Heart left ventricle (tissue), 16 donors: ENCODE results near the gene ZNF391. TPM values are rescaled to one million over a fixed set of nuclear protein-coding genes. Genes with fewer than 3 reads are reported as not detected.
A peak's percentile ranks its signal among the peaks of the same experiment; 100 is the strongest.
"Not testable (repeated sequence)": the region's sequence is repeated elsewhere in the genome, so short reads cannot be mapped to it uniquely, and the experiment has no call there.

Experiments
- ATAC-seq, 4 donors: fragments of 200-7000 bp; cut with Tn5 transposase; one replicate each; pipeline ENCODE4 v1.9.1; 2020 to 2022; ENCODE audit warnings: moderate library complexity in 4 of 4, mild to moderate bottlenecking in 3 of 4, moderate number of reproducible peaks in 1 of 4
- DNase-seq, 5 donors: peaks; one replicate each; pipeline ENCODE4 v3.0.0-alpha.2; 2020
- H3K27ac ChIP-seq, 12 donors: fragments of 200-600 bp; sonication (generic) in 4 of 12; one replicate each; pipeline versions ENCODE4 v1.5.0 to v1.8.0; 2016 to 2022; ENCODE audit warnings: mild to moderate bottlenecking in 2 of 12
- H3K27me3 ChIP-seq, 9 donors: fragments of 200-600 bp; sonication (generic) in 2 of 9; one replicate each; pipeline versions ENCODE4 v1.5.1 to v1.8.0; 2016 to 2022; ENCODE audit warnings: mild to moderate bottlenecking in 3 of 9
- H3K36me3 ChIP-seq, 9 donors: fragments of 200-600 bp; sonication (generic) in 2 of 9; one replicate each; pipeline versions ENCODE4 v1.5.0 to v1.8.0; 2018 to 2022; ENCODE audit warnings: mild to moderate bottlenecking in 2 of 9
- H3K4me1 ChIP-seq, 12 donors: fragments of 200-600 bp; sonication (generic) in 4 of 12; one replicate each; pipeline versions ENCODE4 v1.5.0 to v1.8.0; 2016 to 2022; ENCODE audit warnings: mild to moderate bottlenecking in 3 of 12
- H3K4me3 ChIP-seq, 12 donors: fragments of 200-600 bp; sonication (generic) in 4 of 12; one replicate each; pipeline versions ENCODE4 v1.5.0 to v1.8.0; 2017 to 2022; ENCODE audit warnings: mild to moderate bottlenecking in 9 of 12, moderate library complexity in 4 of 12
- H3K9me3 ChIP-seq, 12 donors: fragments of 200-600 bp; sonication (generic) in 4 of 12; one replicate each; pipeline versions ENCODE4 v1.5.0 to v1.8.0; 2016 to 2022; ENCODE audit warnings: mild to moderate bottlenecking in 1 of 12
- CTCF ChIP-seq, 12 donors: fragments of 200-600 bp; sonication (generic) in 4 of 12; IDR thresholded peaks; one replicate each; pipeline versions ENCODE4 v1.5.0 to v1.8.0; 2018 to 2022; ENCODE audit warnings: antibody characterized with exemption in 12 of 12, mild to moderate bottlenecking in 5 of 12
- POLR2A ChIP-seq, 2 donors: fragments of 450-650 bp; IDR thresholded peaks; one replicate each; pipeline ENCODE4 v1.6.1; 2017; ENCODE audit warnings: antibody characterized with exemption in 2 of 2, mild to moderate bottlenecking in 2 of 2, moderate library complexity in 2 of 2
- WGBS, 4 donors: extraction: QIAGEN DNeasy Blood & Tissue Kit in 2 of 4; methylation state at CpG; one replicate each; pipeline versions ENCODE4 v1.1.5 to v1.1.7; 2013 to 2018; 5-methylcytosine and 5-hydroxymethylcytosine counted together
- intact Hi-C, 10 donors: fragments of 100-400 bp; cut with DNase I; formaldehyde crosslinking; loops; one replicate each; pipeline versions ENCODE4 v1.11.1 to v1.14.2; 2022
- polyA plus RNA-seq, 2 donors: library from polyadenylated mRNA; stranded (reverse); fragments of 200-250 nt; gene quantifications; one replicate each; pipeline ENCODE4 v1.2.3, GENCODE V29; 2013
- total RNA-seq, 9 donors: library from RNA; depleted of rRNA in 2 of 9; stranded (reverse); fragments of >200 nt in 2 of 9; fragmentation: NEBNext Ultra II Directional in 3 of 9; extraction: Animal tissue kit (Norgen Biotek cat#: 25700) in 3 of 9; gene quantifications; one replicate each; pipeline versions ENCODE4 v1.1.0 to v1.2.4, GENCODE V29; 2016 to 2023
- donor health status: ischemic (EF 13 %, LVEDD 7.1; RV severe dilation, severe dysfunction).
- donor health status: healthy with polysubstance abuse.
- donor health status: DM: no; HTN: yes; CAD: no.
- donor health status: DM: no; HTN: no; CAD: no.
- donor health status: ischemic (EF 25% LVEDD 6.9; RV normal size, moderate dysfunction).
- donor health status: ischemic (EF 25% LVEDD 5.7; RV mildly dilated, moderate dysfunction).
- donor health status: healthy.
- donor health status: DM: yes; HTN: yes; CAD: no.
- donor health status: ischemic (EF 35%, LVEDD 5.7; RV mildly dilated, moderate dysfunction).
- donor health status: nonischemic (EF 11% LVEDD 7.7; RV severe dilation, severe dysfunction).
- donor health status: DM: yes; HTN: yes; CAD: no.
- donor health status: PGD.
- donor health status: ischemic (EF 29% LVEDD 5.4; RV normal size, mild dysfunction).
- donor health status: nonischemic (EF 23%, LVEDD 6.1; RV moderate dilation, normal function).

The ZNF391 gene
- total and polyA plus RNA-seq, 11 donors: 0.26 to 1.5 (median 0.69) TPM

DNA sequence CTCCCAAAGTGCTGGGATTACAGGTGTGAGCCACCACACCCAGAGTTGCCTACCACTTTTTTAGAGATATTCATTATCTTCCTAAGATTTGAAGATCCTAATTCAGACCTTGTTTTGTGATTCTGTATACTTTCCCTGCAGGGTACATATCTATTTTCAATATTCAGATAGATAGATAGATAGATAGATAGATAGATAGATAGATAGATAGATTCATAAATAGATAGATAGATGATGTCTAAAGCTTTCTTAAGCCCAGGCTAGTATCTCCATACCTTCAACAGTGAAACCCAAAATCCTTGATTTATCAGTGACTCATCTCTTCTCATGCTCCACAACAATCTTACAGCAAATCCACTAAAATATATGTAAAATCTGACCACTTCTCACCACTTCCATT, 30.8 kb downstream of the ZNF391 start:
- Histone ChIP-seq H3K27me3 (peaks cover 0 to 11% (median 0%) of the 10 kb centered on the region in 9 donors), H3K4me1 (no peaks in the 10 kb centered on the region), H3K9me3 (peaks cover 0 to 4% (median 0%) of the 10 kb centered on the region in 12 donors), H3K36me3 (no peaks in the 10 kb centered on the region), H3K4me3 (no peak overlapping the region), H3K27ac (no peak overlapping the region)
- intact Hi-C loops: no loop called here
- TF ChIP-seq CTCF (IDR thresholded peaks at IDR 0.05): no peak
- TF ChIP-seq POLR2A (IDR thresholded peaks at IDR 0.05): no peak
- ATAC-seq (no peak), DNase-seq (no peak)

GRCh38 chr6:27422651-27423332, 34.2 kb downstream of the ZNF391 start:
- peaks cover 0 to 11% (median 0%) of the 10 kb centered on the region in 9 donors for H3K27me3 ChIP-seq
- H3K36me3 ChIP-seq: no peaks in the 10 kb centered on the region
- DNase-seq: no peak
- peaks cover 0 to 4% (median 0%) of the 10 kb centered on the region in 12 donors for H3K9me3 ChIP-seq
- no peak overlapping the region for H3K27ac ChIP-seq
- intact Hi-C loops: no loop called here
- ATAC-seq: no peak
- peak overlapping the region in 2 of 12 donors; percentile 3 to 23 for H3K4me3 ChIP-seq
- 50 to 57% (median 52%) methylated on average over 32 of the region's 32 CpGs for WGBS, 4 donors
- H3K4me1 ChIP-seq: no peaks in the 10 kb centered on the region
- TF ChIP-seq POLR2A (IDR thresholded peaks at IDR 0.05) (no peak), CTCF (IDR thresholded peaks at IDR 0.05) (no peak)

DNA sequence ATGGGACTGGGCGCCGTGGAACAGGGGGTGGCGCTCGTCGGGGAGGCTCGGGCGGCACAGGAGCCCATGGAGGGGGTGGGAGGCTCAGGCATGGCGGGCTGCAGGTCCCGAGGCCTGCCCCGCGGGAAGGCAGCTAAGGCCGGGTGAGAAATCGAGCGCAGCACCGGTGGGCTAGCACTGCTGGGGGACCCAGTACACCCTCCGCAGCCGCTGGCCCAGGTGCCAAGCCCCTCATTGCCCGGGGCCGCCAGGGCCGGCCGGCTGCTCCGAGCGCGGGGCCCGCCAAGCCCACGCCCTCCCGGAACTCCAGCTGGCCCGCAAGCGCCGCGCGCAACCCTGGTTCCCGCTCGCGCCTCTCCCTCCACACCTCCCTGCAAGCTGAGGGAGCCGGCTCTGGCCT, 36.3 kb downstream of the ZNF391 start:
- DNase-seq, intact Hi-C loops, H3K27ac ChIP-seq, H3K36me3 ChIP-seq, ATAC-seq, H3K4me3 ChIP-seq, H3K27me3 ChIP-seq, H3K9me3 ChIP-seq, H3K4me1 ChIP-seq: not testable (repeated sequence)
- 81 to 93% (median 85%) methylated on average over 19 to 36 of the region's 36 CpGs for WGBS, 4 donors

DNA sequence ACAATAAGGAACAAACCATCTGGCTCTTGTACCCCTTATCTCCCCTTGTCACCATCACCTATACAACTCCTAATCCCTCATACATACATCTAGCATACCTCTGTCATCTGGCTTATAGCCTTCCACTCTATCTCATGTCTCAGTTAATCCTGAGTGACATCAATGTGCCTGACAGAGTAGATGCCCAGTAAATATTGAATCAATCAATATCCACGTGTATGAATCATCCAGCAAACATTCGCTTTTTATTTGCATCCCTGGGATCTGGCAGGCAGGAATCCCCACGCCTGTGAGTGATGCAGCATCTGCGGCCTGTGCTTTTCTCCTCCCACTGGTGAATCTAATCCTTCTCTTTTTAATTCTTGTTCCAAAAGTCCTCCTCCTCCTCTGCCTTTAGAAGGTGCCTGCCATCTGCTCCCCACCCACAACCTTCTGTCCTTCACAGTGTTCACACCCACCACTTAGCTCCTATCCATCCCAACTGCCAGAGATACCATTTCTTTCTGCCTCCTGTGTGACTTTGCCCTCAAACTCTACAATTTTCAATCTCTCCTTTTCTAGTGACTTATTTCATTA, 37.6 kb downstream of the ZNF391 start:
- intact Hi-C loops: no loop called here
- no peak overlapping the region for H3K27ac ChIP-seq
- H3K36me3 ChIP-seq: no peaks in the 10 kb centered on the region
- no peaks in the 10 kb centered on the region for H3K4me1 ChIP-seq
- no peak overlapping the region for H3K4me3 ChIP-seq
- ATAC-seq: no peak
- H3K27me3 ChIP-seq: peaks cover 0 to 9% (median 0%) of the 10 kb centered on the region in 9 donors
- peaks cover 0 to 12% (median 0%) of the 10 kb centered on the region in 12 donors for H3K9me3 ChIP-seq
- TF ChIP-seq CTCF (IDR thresholded peaks at IDR 0.05): no peak
- TF ChIP-seq POLR2A (IDR thresholded peaks at IDR 0.05): no peak
- WGBS, 4 donors: 77 to 83% (median 80%) methylated on average over 4 of the region's 4 CpGs
- no peak for DNase-seq
